HUES64 (cell line): ENCODE data around the gene CENPQ.

Experiments used
- H3K27ac ChIP-seq: 2 replicates; pipeline ENCODE4 v1.7.0; 2013; ENCODE audit warnings: low read depth, low read length, inconsistent platforms
- H3K27me3 ChIP-seq: 2 replicates; pipeline ENCODE4 v1.6.1; 2013; ENCODE audit warnings: mild to moderate bottlenecking, low read length; ENCODE audit not compliant: insufficient read depth
- H3K36me3 ChIP-seq: 2 replicates; pipeline ENCODE4 v1.6.1; 2013; ENCODE audit warnings: mild to moderate bottlenecking, low read length; ENCODE audit not compliant: insufficient read depth
- H3K4me1 ChIP-seq: 2 replicates; pipeline ENCODE4 v1.6.1; 2013; ENCODE audit warnings: mild to moderate bottlenecking, low read length, moderate library complexity; ENCODE audit not compliant: insufficient read depth
- H3K4me3 ChIP-seq: 2 replicates; pipeline ENCODE4 v1.5.1; 2013; ENCODE audit warnings: mild to moderate bottlenecking, low read length, moderate library complexity
- H3K9ac ChIP-seq: 2 replicates; pipeline ENCODE4 v1.6.1; 2013; ENCODE audit warnings: mild to moderate bottlenecking, low read depth, low read length
- H3K9me3 ChIP-seq: 2 replicates; pipeline ENCODE4 v1.6.1; 2013; ENCODE audit warnings: low read depth, low read length; ENCODE audit not compliant: insufficient read depth
- WGBS: fragments of 150-250, 120-280 bp; methylation state at CpG from one replicate; pipeline ENCODE4 v1.1.7; 2013; ENCODE audit warnings: missing lambda C conversion rate; 5-methylcytosine and 5-hydroxymethylcytosine counted together

The CENPQ gene

DNA sequence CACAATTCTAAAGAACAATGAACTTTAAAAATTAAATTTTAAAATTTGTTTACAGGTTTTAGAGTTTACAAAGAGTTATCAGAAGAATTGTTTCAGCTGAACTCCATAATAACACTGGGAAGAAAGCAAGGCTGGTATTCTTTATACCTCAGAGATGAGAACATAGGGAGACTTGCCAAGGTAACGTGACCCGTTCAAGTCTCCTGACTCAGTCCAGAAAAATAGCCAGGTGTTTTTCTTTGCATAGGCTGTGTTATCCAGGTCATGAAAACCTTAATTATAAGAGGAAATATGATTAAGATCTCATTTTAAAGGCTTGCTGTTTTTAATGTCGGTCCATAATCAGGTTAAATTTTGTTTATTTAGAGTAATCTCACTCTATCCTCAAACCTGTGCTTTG is 78.8 kb downstream of the CENPQ start:
- peaks cover 14% of the 10 kb centered on the region for H3K4me1 ChIP-seq
- H3K9ac ChIP-seq = no peak overlapping the region
- H3K4me3 ChIP-seq = no peak overlapping the region
- H3K27ac ChIP-seq = no peak overlapping the region
- H3K9me3 ChIP-seq = no peaks in the 10 kb centered on the region
- no peaks in the 10 kb centered on the region for H3K36me3 ChIP-seq
- no peaks in the 10 kb centered on the region for H3K27me3 ChIP-seq
- 94% methylated on average over 2 of the region's 3 CpGs for WGBS
